B cell (primary cell): ENCODE measurements around the gene ALKAL2. TPM values are rescaled to one million over a fixed set of nuclear protein-coding genes. Genes with fewer than 3 reads are reported as not detected.
A peak's percentile ranks its signal among the peaks of the same experiment; 100 is the strongest.

Experiments
- ATAC-seq: fragments of 200-7000 bp; cut with Tn5 transposase; one replicate; pipeline ENCODE4 v1.10.0; 2021; ENCODE audit warnings: low read depth, mild to moderate bottlenecking, moderate number of reproducible peaks, moderate library complexity
- CTCF ChIA-PET: fragments of 350-600 bp; sonication (Branson Sonifier 250); formaldehyde crosslinking; loops from one replicate; lab custom pipeline; 2021; ENCODE audit warnings: antibody characterized with exemption, inconsistent platforms; lab: Charles Lee
- POLR2A ChIA-PET: fragments of 350-600 bp; sonication (Branson Sonifier 250); formaldehyde crosslinking; loops from one replicate; lab custom pipeline; 2021; ENCODE audit warnings: antibody characterized with exemption; lab: Charles Lee
- DNase-seq: peaks from one replicate; pipeline ENCODE4 v3.0.0; 2013
- H2AFZ ChIP-seq: 2 replicates; pipeline ENCODE4 v1.6.1; 2012; ENCODE audit warnings: mild to moderate bottlenecking, low read depth, low read length; ENCODE audit not compliant: insufficient read depth, poor library complexity, severe bottlenecking
- H3K27ac ChIP-seq, 2 donors: 1 replicate in 1 of 2; 2 replicates in 1 of 2; pipeline ENCODE4 v1.5.1; 2012 to 2013; ENCODE audit warnings: low read length in 2 of 2, mild to moderate bottlenecking in 2 of 2, moderate library complexity in 1 of 2
- H3K27me3 ChIP-seq, 4 experiments: fragments of 200-600 bp in 1 of 4; sonication (generic) in 1 of 4; replicated peaks in 1 of 4; 1 replicate in 2 of 4; 2 replicates in 2 of 4; pipeline versions ENCODE4 v1.6.1 to v1.7.0; 2013 to 2016; ENCODE audit warnings: low read length in 3 of 4, mild to moderate bottlenecking in 2 of 4, mixed read lengths in 1 of 4, moderate library complexity in 1 of 4; ENCODE audit not compliant: insufficient read depth in 4 of 4, control insufficient read depth in 3 of 4; ENCODE audit errors: control extremely low read depth in 1 of 4
- H3K36me3 ChIP-seq, 2 experiments: replicated peaks in 1 of 2; 1 replicate in 1 of 2; 2 replicates in 1 of 2; pipeline versions ENCODE4 v1.6.1 to v1.7.1; 2013; ENCODE audit warnings: low read length in 1 of 2; ENCODE audit not compliant: insufficient read depth in 2 of 2, control insufficient read depth in 1 of 2; ENCODE audit errors: control extremely low read depth in 1 of 2, extremely low read depth in 1 of 2
- H3K4me1 ChIP-seq, 2 donors: fragments of 200-600 bp in 1 of 2; sonication (generic) in 1 of 2; 1 replicate in 1 of 2; 2 replicates in 1 of 2; pipeline versions ENCODE4 v1.5.1 to v1.6.1; 2013 to 2017; ENCODE audit warnings: low read length in 2 of 2; ENCODE audit not compliant: control insufficient read depth in 2 of 2, insufficient read depth in 2 of 2
- H3K4me2 ChIP-seq: replicated peaks from 2 replicates; pipeline ENCODE3; 2012; ENCODE audit warnings: mild to moderate bottlenecking, low read depth, low read length; ENCODE audit not compliant: poor library complexity, severe bottlenecking
- H3K4me3 ChIP-seq, 5 experiments: fragments of 200-600 bp in 1 of 5; sonication (generic) in 1 of 5; 1 replicate in 3 of 5; 2 replicates in 2 of 5; pipeline versions ENCODE4 v1.5.1 to v1.7.0; 2011 to 2016; ENCODE audit warnings: low read length in 4 of 5, mild to moderate bottlenecking in 4 of 5, low read depth in 2 of 5, control low read depth in 1 of 5, moderate library complexity in 1 of 5; ENCODE audit not compliant: insufficient read depth in 1 of 5; ENCODE audit errors: control extremely low read depth in 1 of 5, extremely low read depth in 1 of 5
- H3K79me2 ChIP-seq: fragments of 200-600 bp; sonication (generic); one replicate; pipeline ENCODE4 v1.6.0; 2016; ENCODE audit warnings: low read length; ENCODE audit not compliant: control insufficient read depth, insufficient read depth
- H3K9ac ChIP-seq: fragments of 200-600 bp; sonication (generic); 2 replicates; pipeline ENCODE4 v1.6.1; 2017; ENCODE audit warnings: mild to moderate bottlenecking, low read length, moderate library complexity
- H3K9me3 ChIP-seq, 3 donors: one replicate each; pipeline versions ENCODE4 v1.6.1 to v1.7.1; 2013; ENCODE audit warnings: low read length in 2 of 3; ENCODE audit not compliant: control insufficient read depth in 2 of 3, insufficient read depth in 1 of 3; ENCODE audit errors: control extremely low read depth in 1 of 3
- H4K20me1 ChIP-seq: 2 replicates; pipeline ENCODE4 v1.6.0; 2012; ENCODE audit warnings: mild to moderate bottlenecking, low read length; ENCODE audit not compliant: insufficient read depth, control insufficient read depth, poor library complexity, severe bottlenecking
- H3K27ac Mint-ChIP-seq: one replicate; pipeline ENCODE4 v1.8.0; 2021; ENCODE audit warnings: mixed read lengths
- H3K27me3 Mint-ChIP-seq: one replicate; pipeline ENCODE4 v1.8.0; 2021; ENCODE audit warnings: mixed read lengths
- H3K4me1 Mint-ChIP-seq: one replicate; pipeline ENCODE4 v1.8.0; 2021; ENCODE audit warnings: mixed read lengths
- H3K4me3 Mint-ChIP-seq: one replicate; pipeline ENCODE4 v1.8.0; 2021; ENCODE audit warnings: mixed read lengths
- H3K9me3 Mint-ChIP-seq: one replicate; pipeline ENCODE4 v1.8.0; 2022; ENCODE audit warnings: mixed read lengths; ENCODE audit not compliant: insufficient read depth
- CTCF ChIP-seq: fragments of 200-600 bp; IDR thresholded peaks from one replicate; pipeline ENCODE4 v1.8.0; 2022; ENCODE audit warnings: antibody characterized with exemption, mild to moderate bottlenecking
- EZH2 ChIP-seq: IDR thresholded peaks from 2 replicates; pipeline ENCODE4 v1.6.1; 2012; ENCODE audit warnings: borderline replicate concordance, low read depth, mild to moderate bottlenecking, moderate library complexity, low read length; ENCODE audit not compliant: insufficient read depth, poor library complexity, severe bottlenecking
- WGBS: methylation state at CpG from one replicate; pipeline ENCODE4 v1.1.5; 2013; ENCODE audit warnings: missing lambda C conversion rate; ENCODE audit not compliant: insufficient coverage; 5-methylcytosine and 5-hydroxymethylcytosine counted together
- intact Hi-C: fragments of 100-400 bp; cut with micrococcal nuclease; formaldehyde crosslinking; loops from one replicate; pipeline ENCODE4 v1.10.0; 2022
- polyA plus RNA-seq: library from polyadenylated mRNA; depleted of rRNA; stranded (reverse); fragments of >200 nt; gene quantifications from 2 replicates; pipeline ENCODE4 v1.2.3, GENCODE V29; 2012
- total RNA-seq, 2 donors: library from RNA; stranded (reverse); fragments of 120-200 nt in 1 of 2; gene quantifications; 1 replicate in 1 of 2; 2 replicates in 1 of 2; pipeline versions ENCODE4 v1.2.3 to v1.2.4, GENCODE V29; 2013 to 2022

The ALKAL2 gene
- total and polyA plus RNA-seq, 2 donors (not counting 1 experiment from before 2014, with no cell fraction given) = 0.79 to 5.3 TPM

DNA sequence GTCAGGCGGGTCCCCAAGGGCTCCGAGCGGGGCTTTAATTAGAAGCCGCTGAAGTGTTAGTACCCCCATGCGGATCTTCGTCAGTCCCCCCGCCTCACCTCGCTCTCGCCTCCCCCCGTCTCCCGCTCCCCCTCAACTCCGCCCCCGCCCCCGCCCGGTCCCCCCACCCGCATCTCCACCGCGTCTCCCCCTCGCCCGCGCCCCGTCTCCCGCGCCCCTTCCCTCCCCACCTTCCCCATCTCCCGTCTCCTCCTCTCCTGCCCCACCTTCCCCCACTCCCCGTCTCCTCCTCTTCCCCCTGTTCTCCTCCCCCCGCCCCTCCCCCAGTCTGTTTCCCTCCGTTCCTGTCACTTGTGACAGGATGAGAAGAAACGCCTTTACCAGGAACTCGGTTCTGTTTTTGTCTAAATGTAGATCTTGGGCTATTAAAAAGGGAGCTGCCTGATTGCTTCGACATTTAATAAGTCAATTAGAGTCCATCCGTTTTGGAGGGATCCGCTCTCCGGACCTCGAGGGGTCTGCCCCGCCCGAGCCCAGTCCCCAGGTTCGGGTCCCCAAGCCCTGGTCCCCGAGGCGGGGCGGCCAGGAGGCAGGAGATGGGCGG, 969 bp upstream of the ALKAL2 start:
- H3K9me3 Mint-ChIP-seq = no peaks in the 10 kb centered on the region
- H3K4me1 ChIP-seq = peaks cover 13 to 20% of the 10 kb centered on the region in 2 donors
- CTCF ChIA-PET = interaction anchor here (1.1 kb wide), 1 partner anchor 42 kb away, joined by 5 read pairs; no protein-coding TSS in a partner anchor
- H3K27me3 ChIP-seq = peaks cover 0 to 28% (median 19%) of the 10 kb centered on the region in 4 experiments
- POLR2A ChIA-PET = interaction anchor here (0.6 kb wide), 1 partner anchor 22 kb away, joined by 6 read pairs; no protein-coding TSS in a partner anchor
- H3K36me3 ChIP-seq = no peaks in the 10 kb centered on the region
- ATAC-seq (no peak), DNase-seq (peak; percentile 28)
- H3K27me3 Mint-ChIP-seq = peaks cover 26% of the 10 kb centered on the region
- WGBS = 5% methylated on average over 13 of the region's 42 CpGs
- H4K20me1 ChIP-seq = peaks cover 4% of the 10 kb centered on the region
- H3K27ac Mint-ChIP-seq = no peak overlapping the region
- H3K9ac ChIP-seq = peak overlapping the region; percentile 50
- H2AFZ ChIP-seq = peak overlapping the region; percentile 42
- H3K4me2 ChIP-seq = peak overlapping the region; percentile 71
- no peaks in the 10 kb centered on the region for H3K79me2 ChIP-seq
- TF ChIP-seq EZH2 (no peak), CTCF (no peak)
- peak overlapping the region; percentile 23 for H3K4me3 Mint-ChIP-seq
- peaks cover 0 to 7% (median 0%) of the 10 kb centered on the region in 3 donors for H3K9me3 ChIP-seq
- peaks cover 13% of the 10 kb centered on the region for H3K4me1 Mint-ChIP-seq
- intact Hi-C loops = no loop called here
- H3K27ac ChIP-seq = no peak overlapping the region
- H3K4me3 ChIP-seq = peak overlapping the region in 4 of 5 experiments; percentile 10 to 50 (median 36)

DNA sequence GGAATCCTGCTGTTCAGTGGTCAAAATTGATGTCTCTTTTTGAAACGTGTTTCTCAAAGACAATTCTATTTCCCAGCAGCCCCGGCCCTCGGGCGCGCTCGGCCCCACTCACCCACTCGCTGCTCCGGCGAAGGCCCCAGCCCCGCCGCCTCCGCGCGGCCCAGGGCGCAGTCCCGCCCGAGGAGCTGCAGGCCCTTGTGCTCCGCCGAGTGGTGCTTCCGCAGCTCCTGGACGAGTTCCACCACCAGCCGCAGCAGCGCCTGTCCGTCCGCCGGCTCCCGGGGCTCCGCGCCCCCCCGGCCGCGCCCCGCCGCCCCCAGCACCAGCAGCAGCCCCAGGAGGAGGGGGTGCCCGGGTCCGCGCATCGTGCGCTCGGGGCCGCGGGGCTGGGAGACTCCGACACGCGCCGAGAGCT, 413 bp downstream of the ALKAL2 start:
- Histone ChIP-seq H3K4me2 (peak overlapping the region; percentile 71), H4K20me1 (peaks cover 4% of the 10 kb centered on the region), H3K27me3 (peaks cover 0 to 28% (median 19%) of the 10 kb centered on the region in 4 experiments), H3K79me2 (no peaks in the 10 kb centered on the region), H3K9me3 (no peaks in the 10 kb centered on the region), H3K4me3 (peak overlapping the region in 3 of 5 experiments; percentile 26 to 42 (median 41)), H2AFZ (peak overlapping the region; percentile 12), H3K27ac (no peak overlapping the region), H3K9ac (peak overlapping the region; percentile 44), H3K4me1 (peaks cover 13 to 20% of the 10 kb centered on the region in 2 donors), H3K36me3 (no peaks in the 10 kb centered on the region)
- Mint-ChIP-seq H3K27ac (no peak overlapping the region), H3K9me3 (no peaks in the 10 kb centered on the region), H3K4me3 (peak overlapping the region; percentile 44), H3K27me3 (peaks cover 26% of the 10 kb centered on the region), H3K4me1 (peaks cover 13% of the 10 kb centered on the region)
- DNase-seq (peak; percentile 42), ATAC-seq (peak; percentile 61)
- ChIA-PET CTCF (interaction anchor here (0.7 kb wide), 1 partner anchor 16 kb away, joined by 3 read pairs; no protein-coding TSS in a partner anchor), POLR2A (no interaction called here)
- TF ChIP-seq CTCF (no peak), EZH2 (no peak)
- intact Hi-C loops = no loop called here
- 2% methylated on average over 34 of the region's 46 CpGs for WGBS
